WTC11 (cell line): ENCODE results near the gene PTCSC3. TPM values are rescaled to one million over a fixed set of nuclear protein-coding genes. Genes with fewer than 3 reads are reported as not detected.

Source experiments
- ATAC-seq: fragments of 200-7000 bp; cut with Tn5 transposase; 2 replicates; pipeline ENCODE4 v1.10.0; 2021; ENCODE audit warnings: mild to moderate bottlenecking, moderate library complexity
- CTCF ChIA-PET: fragments of 300-600 bp; sonication (Branson Sonifier 250); formaldehyde crosslinking; loops from one replicate; lab custom pipeline; 2021; ENCODE audit warnings: antibody characterized with exemption; lab: Charles Lee
- POLR2A ChIA-PET: fragments of 350-600 bp; sonication (Branson Sonifier 250); formaldehyde crosslinking; loops from one replicate; lab custom pipeline; 2021; ENCODE audit warnings: antibody characterized with exemption; lab: Charles Lee
- DNase-seq: peaks from one replicate; pipeline ENCODE4 v3.0.0; 2021; ENCODE audit warnings: low spot score
- H3K27ac Mint-ChIP-seq: 2 replicates; pipeline ENCODE4 v1.8.0; 2021; ENCODE audit warnings: mixed read lengths
- H3K27me3 Mint-ChIP-seq: 2 replicates; pipeline ENCODE4 v1.8.0; 2021; ENCODE audit warnings: low read depth, mild to moderate bottlenecking, moderate library complexity, mixed read lengths
- H3K36me3 Mint-ChIP-seq: 2 replicates; pipeline ENCODE4 v1.8.0; 2021; ENCODE audit warnings: mixed read lengths
- H3K4me1 Mint-ChIP-seq: 2 replicates; pipeline ENCODE4 v1.8.0; 2022; ENCODE audit warnings: mixed read lengths
- H3K4me3 Mint-ChIP-seq: 2 replicates; pipeline ENCODE4 v1.8.0; 2021; ENCODE audit warnings: mild to moderate bottlenecking, moderate library complexity, mixed read lengths
- H3K9me3 Mint-ChIP-seq: 2 replicates; pipeline ENCODE4 v1.8.0; 2021; ENCODE audit warnings: mixed read lengths
- CREB1 ChIP-seq: sonication (generic); formaldehyde crosslinking; IDR thresholded peaks from 2 replicates; pipeline ENCODE4 v1.8.0; 2023; ENCODE audit warnings: mild to moderate bottlenecking, missing genetic modification reagents
- ELF4 ChIP-seq: sonication (generic); formaldehyde crosslinking; IDR thresholded peaks from 2 replicates; pipeline ENCODE4 v1.8.1; 2022; ENCODE audit warnings: low read depth, mild to moderate bottlenecking, moderate library complexity, missing genetic modification reagents
- EMX1 ChIP-seq: fragments of 250-450 bp; sonication (Bioruptor Pico); IDR thresholded peaks from 2 replicates; pipeline ENCODE4 v1.8.0; 2021; ENCODE audit warnings: mild to moderate bottlenecking
- ESRRA ChIP-seq: sonication (generic); formaldehyde crosslinking; IDR thresholded peaks from 2 replicates; pipeline ENCODE4 v1.8.1; 2022; ENCODE audit warnings: mild to moderate bottlenecking, missing genetic modification reagents, borderline replicate concordance
- FOXK1 ChIP-seq: sonication (generic); formaldehyde crosslinking; IDR thresholded peaks from 2 replicates; pipeline ENCODE4 v1.8.0; 2022; ENCODE audit warnings: mild to moderate bottlenecking, moderate library complexity, missing genetic modification reagents
- GTF2I ChIP-seq: fragments of 250-450 bp; sonication (Bioruptor Pico); conservative IDR thresholded peaks from 2 replicates; pipeline ENCODE4 v1.4.0; 2021; ENCODE audit warnings: mild to moderate bottlenecking
- NR3C1 ChIP-seq: sonication (generic); formaldehyde crosslinking; conservative IDR thresholded peaks from 2 replicates; pipeline ENCODE4 v1.8.1; 2023; ENCODE audit warnings: low read depth, mild to moderate bottlenecking, missing genetic modification reagents
- OVOL2 ChIP-seq: fragments of 250-450 bp; sonication (Bioruptor Pico); IDR thresholded peaks from 2 replicates; pipeline ENCODE4 v1.9.0; 2021; ENCODE audit warnings: mild to moderate bottlenecking, borderline replicate concordance
- SMAD3 ChIP-seq: sonication (generic); formaldehyde crosslinking; IDR thresholded peaks from 2 replicates; pipeline ENCODE4 v1.8.0; 2022; ENCODE audit warnings: missing genetic modification reagents, mild to moderate bottlenecking, borderline replicate concordance
- ZNF263 ChIP-seq: sonication (generic); formaldehyde crosslinking; IDR thresholded peaks from 2 replicates; pipeline ENCODE4 v1.8.1; 2022; ENCODE audit warnings: low read depth, mild to moderate bottlenecking, moderate library complexity, missing genetic modification reagents
- ZNF416 ChIP-seq: fragments of 250-450 bp; sonication (Bioruptor Pico); IDR thresholded peaks from 2 replicates; pipeline ENCODE4 v1.9.0; 2021; ENCODE audit warnings: mild to moderate bottlenecking, inconsistent platforms
- total RNA-seq: library from RNA; stranded (reverse); gene quantifications from 3 replicates; pipeline ENCODE4 v1.2.3, GENCODE V29; 2021
- TF ChIP-seq, protein P1 (sequence below): sonication (generic); formaldehyde crosslinking; IDR thresholded peaks from 2 replicates; pipeline ENCODE4 v1.8.0; 2022; ENCODE audit warnings: missing genetic modification reagents
- TF ChIP-seq, protein P2 (sequence below): fragments of 250-450 bp; sonication (Bioruptor Pico); IDR thresholded peaks from 2 replicates; pipeline ENCODE4 v1.9.0; 2021; ENCODE audit warnings: mild to moderate bottlenecking
- TF ChIP-seq, protein P3 (sequence below): sonication (generic); formaldehyde crosslinking; IDR thresholded peaks from 2 replicates; pipeline ENCODE4 v1.8.1; 2023; ENCODE audit warnings: mild to moderate bottlenecking, missing genetic modification reagents, moderate library complexity
- TF ChIP-seq, protein P4 (sequence below): sonication (generic); formaldehyde crosslinking; IDR thresholded peaks from 2 replicates; pipeline ENCODE4 v1.8.1; 2022; ENCODE audit warnings: mild to moderate bottlenecking, missing genetic modification reagents, moderate library complexity, borderline replicate concordance
- TF ChIP-seq, protein P5 (sequence below): sonication (generic); formaldehyde crosslinking; conservative IDR thresholded peaks from 2 replicates; pipeline ENCODE4 v1.8.1; 2022; ENCODE audit warnings: mild to moderate bottlenecking, missing genetic modification reagents
- TF ChIP-seq, protein P6 (sequence below): sonication (generic); formaldehyde crosslinking; IDR thresholded peaks from 2 replicates; pipeline ENCODE4 v1.8.0; 2023; ENCODE audit warnings: missing genetic modification reagents
- TF ChIP-seq, protein P7 (sequence below): fragments of 250-450 bp; sonication (Bioruptor Pico); IDR thresholded peaks from 2 replicates; pipeline ENCODE4 v1.9.0; 2021; ENCODE audit warnings: moderate library complexity, mild to moderate bottlenecking, inconsistent platforms, borderline replicate concordance

Gene PTCSC3
- total RNA-seq, 1 experiment from 2014 or later = not detected

DNA sequence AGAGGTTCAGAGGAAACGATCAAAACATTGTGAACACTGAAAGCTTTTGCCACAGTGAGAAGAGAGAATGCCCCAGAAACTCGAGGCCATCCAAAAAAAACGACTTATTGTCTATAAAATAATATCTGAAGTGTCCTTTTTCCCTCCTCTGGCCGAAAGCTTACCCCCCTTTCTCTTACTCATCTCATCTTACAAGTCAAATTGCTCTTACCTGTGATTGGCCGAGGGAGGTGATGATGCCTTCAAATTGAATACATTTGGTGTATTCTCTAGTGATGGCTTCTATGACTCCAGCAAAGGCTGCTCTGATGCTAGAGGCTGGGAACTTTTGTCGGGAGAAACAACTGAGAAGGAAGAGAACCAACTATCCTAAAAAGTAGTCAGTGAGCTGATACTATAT, 90.7 kb downstream of the PTCSC3 start:
- Mint-ChIP-seq H3K4me3 (no peak overlapping the region), H3K9me3 (no peaks in the 10 kb centered on the region), H3K36me3 (no peaks in the 10 kb centered on the region), H3K27ac (no peak overlapping the region), H3K27me3 (peaks cover 5% of the 10 kb centered on the region; the same call in 1 of the 2 replicates), H3K4me1 (no peaks in the 10 kb centered on the region)
- POLR2A ChIA-PET = no interaction called here
- ATAC-seq (no peak), DNase-seq (no peak)
- CTCF ChIA-PET = interaction anchor here (0.6 to 1.7 kb wide), 2 partner anchors 16 to 117 kb away, joined by 3 to 13 read pairs; no protein-coding TSS in a partner anchor
- no peak for TF ChIP-seq EMX1 (CRISPR knock-in tag)
- TF ChIP-seq, protein P1, sequence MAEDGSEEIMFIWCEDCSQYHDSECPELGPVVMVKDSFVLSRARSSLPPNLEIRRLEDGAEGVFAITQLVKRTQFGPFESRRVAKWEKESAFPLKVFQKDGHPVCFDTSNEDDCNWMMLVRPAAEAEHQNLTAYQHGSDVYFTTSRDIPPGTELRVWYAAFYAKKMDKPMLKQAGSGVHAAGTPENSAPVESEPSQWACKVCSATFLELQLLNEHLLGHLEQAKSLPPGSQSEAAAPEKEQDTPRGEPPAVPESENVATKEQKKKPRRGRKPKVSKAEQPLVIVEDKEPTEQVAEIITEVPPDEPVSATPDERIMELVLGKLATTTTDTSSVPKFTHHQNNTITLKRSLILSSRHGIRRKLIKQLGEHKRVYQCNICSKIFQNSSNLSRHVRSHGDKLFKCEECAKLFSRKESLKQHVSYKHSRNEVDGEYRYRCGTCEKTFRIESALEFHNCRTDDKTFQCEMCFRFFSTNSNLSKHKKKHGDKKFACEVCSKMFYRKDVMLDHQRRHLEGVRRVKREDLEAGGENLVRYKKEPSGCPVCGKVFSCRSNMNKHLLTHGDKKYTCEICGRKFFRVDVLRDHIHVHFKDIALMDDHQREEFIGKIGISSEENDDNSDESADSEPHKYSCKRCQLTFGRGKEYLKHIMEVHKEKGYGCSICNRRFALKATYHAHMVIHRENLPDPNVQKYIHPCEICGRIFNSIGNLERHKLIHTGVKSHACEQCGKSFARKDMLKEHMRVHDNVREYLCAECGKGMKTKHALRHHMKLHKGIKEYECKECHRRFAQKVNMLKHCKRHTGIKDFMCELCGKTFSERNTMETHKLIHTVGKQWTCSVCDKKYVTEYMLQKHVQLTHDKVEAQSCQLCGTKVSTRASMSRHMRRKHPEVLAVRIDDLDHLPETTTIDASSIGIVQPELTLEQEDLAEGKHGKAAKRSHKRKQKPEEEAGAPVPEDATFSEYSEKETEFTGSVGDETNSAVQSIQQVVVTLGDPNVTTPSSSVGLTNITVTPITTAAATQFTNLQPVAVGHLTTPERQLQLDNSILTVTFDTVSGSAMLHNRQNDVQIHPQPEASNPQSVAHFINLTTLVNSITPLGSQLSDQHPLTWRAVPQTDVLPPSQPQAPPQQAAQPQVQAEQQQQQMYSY (CRISPR knock-in tag) = no peak
- TF ChIP-seq, protein P2, sequence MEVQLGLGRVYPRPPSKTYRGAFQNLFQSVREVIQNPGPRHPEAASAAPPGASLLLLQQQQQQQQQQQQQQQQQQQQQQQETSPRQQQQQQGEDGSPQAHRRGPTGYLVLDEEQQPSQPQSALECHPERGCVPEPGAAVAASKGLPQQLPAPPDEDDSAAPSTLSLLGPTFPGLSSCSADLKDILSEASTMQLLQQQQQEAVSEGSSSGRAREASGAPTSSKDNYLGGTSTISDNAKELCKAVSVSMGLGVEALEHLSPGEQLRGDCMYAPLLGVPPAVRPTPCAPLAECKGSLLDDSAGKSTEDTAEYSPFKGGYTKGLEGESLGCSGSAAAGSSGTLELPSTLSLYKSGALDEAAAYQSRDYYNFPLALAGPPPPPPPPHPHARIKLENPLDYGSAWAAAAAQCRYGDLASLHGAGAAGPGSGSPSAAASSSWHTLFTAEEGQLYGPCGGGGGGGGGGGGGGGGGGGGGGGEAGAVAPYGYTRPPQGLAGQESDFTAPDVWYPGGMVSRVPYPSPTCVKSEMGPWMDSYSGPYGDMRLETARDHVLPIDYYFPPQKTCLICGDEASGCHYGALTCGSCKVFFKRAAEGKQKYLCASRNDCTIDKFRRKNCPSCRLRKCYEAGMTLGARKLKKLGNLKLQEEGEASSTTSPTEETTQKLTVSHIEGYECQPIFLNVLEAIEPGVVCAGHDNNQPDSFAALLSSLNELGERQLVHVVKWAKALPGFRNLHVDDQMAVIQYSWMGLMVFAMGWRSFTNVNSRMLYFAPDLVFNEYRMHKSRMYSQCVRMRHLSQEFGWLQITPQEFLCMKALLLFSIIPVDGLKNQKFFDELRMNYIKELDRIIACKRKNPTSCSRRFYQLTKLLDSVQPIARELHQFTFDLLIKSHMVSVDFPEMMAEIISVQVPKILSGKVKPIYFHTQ (CRISPR knock-in tag) = no peak
- no peak for TF ChIP-seq ZNF416 (CRISPR knock-in tag)
- no peak for TF ChIP-seq SMAD3
- no peak for TF ChIP-seq ELF4 (CRISPR knock-in tag)
- TF ChIP-seq GTF2I = no peak
- TF ChIP-seq ZNF263 (CRISPR knock-in tag) = no peak
- TF ChIP-seq, protein P3, sequence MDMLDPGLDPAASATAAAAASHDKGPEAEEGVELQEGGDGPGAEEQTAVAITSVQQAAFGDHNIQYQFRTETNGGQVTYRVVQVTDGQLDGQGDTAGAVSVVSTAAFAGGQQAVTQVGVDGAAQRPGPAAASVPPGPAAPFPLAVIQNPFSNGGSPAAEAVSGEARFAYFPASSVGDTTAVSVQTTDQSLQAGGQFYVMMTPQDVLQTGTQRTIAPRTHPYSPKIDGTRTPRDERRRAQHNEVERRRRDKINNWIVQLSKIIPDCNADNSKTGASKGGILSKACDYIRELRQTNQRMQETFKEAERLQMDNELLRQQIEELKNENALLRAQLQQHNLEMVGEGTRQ (CRISPR knock-in tag) = no peak
- TF ChIP-seq, protein P4, sequence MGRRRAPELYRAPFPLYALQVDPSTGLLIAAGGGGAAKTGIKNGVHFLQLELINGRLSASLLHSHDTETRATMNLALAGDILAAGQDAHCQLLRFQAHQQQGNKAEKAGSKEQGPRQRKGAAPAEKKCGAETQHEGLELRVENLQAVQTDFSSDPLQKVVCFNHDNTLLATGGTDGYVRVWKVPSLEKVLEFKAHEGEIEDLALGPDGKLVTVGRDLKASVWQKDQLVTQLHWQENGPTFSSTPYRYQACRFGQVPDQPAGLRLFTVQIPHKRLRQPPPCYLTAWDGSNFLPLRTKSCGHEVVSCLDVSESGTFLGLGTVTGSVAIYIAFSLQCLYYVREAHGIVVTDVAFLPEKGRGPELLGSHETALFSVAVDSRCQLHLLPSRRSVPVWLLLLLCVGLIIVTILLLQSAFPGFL (CRISPR knock-in tag) = no peak
- TF ChIP-seq, protein P5, sequence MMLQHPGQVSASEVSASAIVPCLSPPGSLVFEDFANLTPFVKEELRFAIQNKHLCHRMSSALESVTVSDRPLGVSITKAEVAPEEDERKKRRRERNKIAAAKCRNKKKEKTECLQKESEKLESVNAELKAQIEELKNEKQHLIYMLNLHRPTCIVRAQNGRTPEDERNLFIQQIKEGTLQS (CRISPR knock-in tag) = no peak
- TF ChIP-seq, protein P6, sequence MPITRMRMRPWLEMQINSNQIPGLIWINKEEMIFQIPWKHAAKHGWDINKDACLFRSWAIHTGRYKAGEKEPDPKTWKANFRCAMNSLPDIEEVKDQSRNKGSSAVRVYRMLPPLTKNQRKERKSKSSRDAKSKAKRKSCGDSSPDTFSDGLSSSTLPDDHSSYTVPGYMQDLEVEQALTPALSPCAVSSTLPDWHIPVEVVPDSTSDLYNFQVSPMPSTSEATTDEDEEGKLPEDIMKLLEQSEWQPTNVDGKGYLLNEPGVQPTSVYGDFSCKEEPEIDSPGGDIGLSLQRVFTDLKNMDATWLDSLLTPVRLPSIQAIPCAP = no peak
- no peak for TF ChIP-seq NR3C1 (CRISPR knock-in tag)
- no peak for TF ChIP-seq FOXK1 (CRISPR knock-in tag)
- TF ChIP-seq OVOL2 = no peak
- TF ChIP-seq, protein P7, sequence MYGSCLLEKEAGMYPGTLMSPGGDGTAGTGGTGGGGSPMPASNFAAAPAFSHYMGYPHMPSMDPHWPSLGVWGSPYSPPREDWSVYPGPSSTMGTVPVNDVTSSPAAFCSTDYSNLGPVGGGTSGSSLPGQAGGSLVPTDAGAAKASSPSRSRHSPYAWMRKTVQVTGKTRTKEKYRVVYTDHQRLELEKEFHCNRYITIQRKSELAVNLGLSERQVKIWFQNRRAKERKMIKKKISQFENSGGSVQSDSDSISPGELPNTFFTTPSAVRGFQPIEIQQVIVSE = no peak
- no peak for TF ChIP-seq ESRRA (CRISPR knock-in tag)
- TF ChIP-seq CREB1 (CRISPR knock-in tag) = no peak

Other genes with a start within 250 kb of the PTCSC3 start
- gene MBIP, start 143.9 kb upstream of the PTCSC3 start, total RNA-seq = 18.1 to 19.5 TPM (median 18.4 TPM) in 3 replicates